Transverse colon (tissue), 4 donors: Measurements from ENCODE around the gene UTP20. TPM values are rescaled to one million over a fixed set of nuclear protein-coding genes. Genes with fewer than 3 reads are reported as not detected.

Experiments
- DNase-seq: peaks from one replicate; pipeline ENCODE4 v3.0.0-alpha.2; 2019
- H3K27ac ChIP-seq, 4 donors: fragments of 200-600 bp; sonication (generic); 2 replicates each; pipeline ENCODE4 v1.5.1; 2016 to 2018; ENCODE audit warnings: inconsistent platforms in 4 of 4
- H3K27me3 ChIP-seq: fragments of 200-600 bp; sonication (generic); 2 replicates; pipeline ENCODE4 v1.5.1; 2017; ENCODE audit warnings: inconsistent platforms
- H3K36me3 ChIP-seq, 4 donors: fragments of 200-600 bp; sonication (generic); 2 replicates each; pipeline ENCODE4 v1.5.1; 2017 to 2019; ENCODE audit warnings: inconsistent platforms in 4 of 4
- H3K4me1 ChIP-seq, 4 donors: fragments of 200-600 bp; sonication (generic); 2 replicates each; pipeline ENCODE4 v1.5.1; 2017 to 2020; ENCODE audit warnings: inconsistent platforms in 4 of 4
- H3K4me3 ChIP-seq, 4 donors: fragments of 200-600 bp; sonication (generic); 1 replicate in 1 of 4; 2 replicates in 3 of 4; pipeline versions ENCODE4 v1.5.1 to v1.6.1; 2017 to 2019; ENCODE audit warnings: inconsistent platforms in 4 of 4
- H3K9me3 ChIP-seq, 2 donors: fragments of 200-600 bp; sonication (generic); 2 replicates each; pipeline ENCODE4 v1.5.1; 2017 to 2019; ENCODE audit warnings: inconsistent platforms in 2 of 2
- EP300 ChIP-seq: sonication (generic); formaldehyde crosslinking; IDR thresholded peaks from one replicate; pipeline ENCODE4 v1.6.1; 2017; ENCODE audit warnings: antibody characterized with exemption, low read depth
- POLR2A ChIP-seq: fragments of 450-650 bp; IDR thresholded peaks from one replicate; pipeline ENCODE4 v1.6.1; 2016; ENCODE audit warnings: antibody characterized with exemption, mild to moderate bottlenecking, moderate library complexity
- POLR2AphosphoS5 ChIP-seq, 3 donors: sonication (generic); formaldehyde crosslinking; IDR thresholded peaks; one replicate each; pipeline ENCODE4 v1.6.1; 2016; ENCODE audit warnings: antibody characterized with exemption in 3 of 3
- WGBS, 2 donors: methylation state at CpG; one replicate each; pipeline ENCODE4 v1.1.5; 2018; ENCODE audit warnings: low coverage in 1 of 2; 5-methylcytosine and 5-hydroxymethylcytosine counted together
- in situ Hi-C, 4 donors: fragments of 200-750 bp; cut with MboI; loops; one replicate each; pipeline versions ENCODE4 v1.15.0 to v1.15.1; 2017; ENCODE audit warnings: low sequenced_read_pairs in 3 of 4, low pct_ligation_motif_present in 1 of 4, low pct_unique_long_range_greater_than_20kb in 1 of 4
- intact Hi-C: fragments of 100-400 bp; cut with DNase I; formaldehyde crosslinking; loops from one replicate; pipeline ENCODE4 v1.15.1; 2023; ENCODE audit warnings: low total_unique reads
- total RNA-seq, 4 donors: library from RNA; depleted of rRNA; stranded (reverse); fragments of >200 nt; gene quantifications; one replicate each; pipeline ENCODE4 v1.1.0, GENCODE V29; 2016
- TF ChIP-seq, protein P1 (sequence below), 5 experiments: fragments of 200-600 bp in 3 of 5; fragments of 450-650 bp in 2 of 5; sonication (generic) in 3 of 5; IDR thresholded peaks; 1 replicate in 2 of 5; 2 replicates in 3 of 5; pipeline ENCODE4 v1.5.1; 2016 to 2017; ENCODE audit warnings: antibody characterized with exemption in 5 of 5, inconsistent platforms in 3 of 5, mild to moderate bottlenecking in 2 of 5, moderate library complexity in 1 of 5

Gene UTP20
- total RNA-seq, 4 donors from 2014 or later: 5.2 to 11.0 (median 6.5) TPM

DNA sequence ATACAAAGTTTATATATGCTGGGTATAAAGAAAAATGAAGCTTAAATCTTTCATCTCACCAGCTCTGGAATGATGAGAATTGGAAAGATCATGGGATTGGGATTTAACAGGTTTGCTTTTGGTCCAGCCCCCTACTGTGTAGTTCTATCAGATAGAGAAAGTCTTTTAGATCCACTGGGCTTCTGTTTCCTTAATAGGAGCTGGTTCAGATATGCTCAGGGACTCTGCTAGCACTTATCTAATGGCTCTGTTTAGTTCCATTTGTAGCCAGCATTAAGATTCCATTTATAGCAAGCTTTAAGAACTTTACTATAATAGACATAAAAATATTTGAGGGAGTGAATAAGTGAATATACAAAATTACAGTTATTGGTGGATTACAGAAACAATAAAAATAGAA is 42.6 kb downstream of the UTP20 start:
- in situ Hi-C loops (no loop called here), intact Hi-C loops (no loop called here)
- Histone ChIP-seq H3K4me3 (no peak overlapping the region), H3K27me3 (no peaks in the 10 kb centered on the region), H3K4me1 (no peaks in the 10 kb centered on the region), H3K27ac (no peak overlapping the region), H3K36me3 (peaks cover 0 to 15% (median 4%) of the 10 kb centered on the region in 4 donors), H3K9me3 (no peaks in the 10 kb centered on the region)
- TF ChIP-seq POLR2A (no peak), POLR2AphosphoS5 (IDR thresholded peaks at IDR 0.05) (no peak), EP300 (no peak)
- TF ChIP-seq, protein P1, sequence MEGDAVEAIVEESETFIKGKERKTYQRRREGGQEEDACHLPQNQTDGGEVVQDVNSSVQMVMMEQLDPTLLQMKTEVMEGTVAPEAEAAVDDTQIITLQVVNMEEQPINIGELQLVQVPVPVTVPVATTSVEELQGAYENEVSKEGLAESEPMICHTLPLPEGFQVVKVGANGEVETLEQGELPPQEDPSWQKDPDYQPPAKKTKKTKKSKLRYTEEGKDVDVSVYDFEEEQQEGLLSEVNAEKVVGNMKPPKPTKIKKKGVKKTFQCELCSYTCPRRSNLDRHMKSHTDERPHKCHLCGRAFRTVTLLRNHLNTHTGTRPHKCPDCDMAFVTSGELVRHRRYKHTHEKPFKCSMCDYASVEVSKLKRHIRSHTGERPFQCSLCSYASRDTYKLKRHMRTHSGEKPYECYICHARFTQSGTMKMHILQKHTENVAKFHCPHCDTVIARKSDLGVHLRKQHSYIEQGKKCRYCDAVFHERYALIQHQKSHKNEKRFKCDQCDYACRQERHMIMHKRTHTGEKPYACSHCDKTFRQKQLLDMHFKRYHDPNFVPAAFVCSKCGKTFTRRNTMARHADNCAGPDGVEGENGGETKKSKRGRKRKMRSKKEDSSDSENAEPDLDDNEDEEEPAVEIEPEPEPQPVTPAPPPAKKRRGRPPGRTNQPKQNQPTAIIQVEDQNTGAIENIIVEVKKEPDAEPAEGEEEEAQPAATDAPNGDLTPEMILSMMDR (IDR thresholded peaks at IDR 0.05): no peak
- no peak for DNase-seq

DNA sequence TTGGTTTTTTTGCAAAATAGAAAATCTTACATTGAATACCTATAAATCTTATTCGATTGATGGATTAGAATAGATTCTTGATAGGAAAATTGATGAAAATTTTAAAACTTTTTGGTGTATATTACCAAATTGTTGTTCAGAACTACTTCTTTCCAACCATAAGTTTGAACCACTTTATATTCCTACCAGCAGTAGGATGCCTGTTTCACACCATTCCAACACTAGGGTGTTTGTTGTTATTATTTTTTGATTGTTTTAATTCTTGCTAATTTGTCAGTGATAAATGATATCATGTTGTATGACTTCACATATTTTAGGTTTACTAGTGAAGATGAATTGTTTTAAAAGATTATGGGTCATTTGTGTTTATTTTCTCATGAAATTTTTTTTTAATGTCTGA is 43.4 kb downstream of the UTP20 start:
- Histone ChIP-seq H3K27ac (no peak overlapping the region), H3K4me3 (no peak overlapping the region), H3K27me3 (no peaks in the 10 kb centered on the region), H3K36me3 (peaks cover 0 to 20% (median 4%) of the 10 kb centered on the region in 4 donors), H3K4me1 (no peaks in the 10 kb centered on the region), H3K9me3 (no peaks in the 10 kb centered on the region)
- intact Hi-C loops: no loop called here
- 90 to 98% methylated on average over 1 of the region's 1 CpG for WGBS, 2 donors
- in situ Hi-C loops: no loop called here
- TF ChIP-seq, protein P1 (IDR thresholded peaks at IDR 0.05): no peak
- TF ChIP-seq POLR2A: no peak
- no peak for TF ChIP-seq POLR2AphosphoS5 (IDR thresholded peaks at IDR 0.05)
- TF ChIP-seq EP300: no peak
- DNase-seq: no peak

DNA sequence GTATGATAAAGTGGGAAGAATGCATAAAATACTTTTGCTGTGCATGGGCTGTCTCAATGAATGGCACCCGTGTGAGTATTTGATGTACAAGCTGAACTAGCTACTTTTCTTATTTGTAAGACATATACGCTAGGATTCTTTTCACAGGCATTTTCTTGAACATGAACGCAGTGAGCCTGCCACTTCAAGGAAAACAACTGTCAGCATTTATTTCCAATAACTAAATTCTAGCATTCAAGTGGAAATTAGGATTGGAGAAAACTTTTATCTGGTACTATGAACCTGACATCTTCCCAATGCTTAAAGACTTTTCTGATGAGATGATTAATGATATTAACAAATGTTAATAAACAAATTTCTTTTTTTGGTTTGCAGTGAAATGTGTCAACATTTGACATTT is 45.7 kb downstream of the UTP20 start:
- H3K4me1 ChIP-seq: no peaks in the 10 kb centered on the region
- H3K9me3 ChIP-seq: no peaks in the 10 kb centered on the region
- intact Hi-C loops: no loop called here
- no peak overlapping the region for H3K27ac ChIP-seq
- no peak for DNase-seq
- no peak overlapping the region for H3K4me3 ChIP-seq
- peaks cover 0 to 32% (median 11%) of the 10 kb centered on the region in 4 donors for H3K36me3 ChIP-seq
- in situ Hi-C loops: no loop called here
- 92 to 93% methylated on average over 3 of the region's 3 CpGs for WGBS, 2 donors
- TF ChIP-seq EP300 (no peak), POLR2AphosphoS5 (IDR thresholded peaks at IDR 0.05) (no peak), POLR2A (no peak)
- TF ChIP-seq, protein P1 (IDR thresholded peaks at IDR 0.05): no peak
- H3K27me3 ChIP-seq: no peaks in the 10 kb centered on the region

DNA sequence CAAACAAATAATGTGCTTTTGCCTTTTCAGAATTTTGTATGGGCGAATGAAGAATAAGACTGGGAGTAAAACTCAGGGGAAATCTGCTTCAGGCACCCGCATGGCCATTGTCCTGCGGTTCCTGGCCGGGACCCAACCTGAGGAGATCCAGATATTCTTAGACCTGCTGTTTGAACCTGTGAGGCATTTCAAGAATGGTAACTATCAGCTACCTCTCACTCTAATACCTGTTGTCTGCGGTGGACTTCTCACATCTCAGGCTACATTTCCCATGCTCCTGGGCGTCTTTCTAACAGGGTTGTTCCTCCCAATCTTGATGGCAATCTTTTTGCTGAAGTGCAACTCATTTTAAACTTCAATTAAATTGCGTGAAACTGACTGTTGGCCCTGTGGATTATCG is 47.1 kb downstream of the UTP20 start:
- in situ Hi-C loops: no loop called here
- no peak for TF ChIP-seq POLR2A
- TF ChIP-seq EP300: no peak
- TF ChIP-seq POLR2AphosphoS5 (IDR thresholded peaks at IDR 0.05): no peak
- TF ChIP-seq, protein P1 (IDR thresholded peaks at IDR 0.05): no peak
- intact Hi-C loops: no loop called here
- WGBS, 2 donors: 91 to 95% methylated on average over 7 to 8 of the region's 8 CpGs
- Histone ChIP-seq H3K9me3 (no peaks in the 10 kb centered on the region), H3K27me3 (no peaks in the 10 kb centered on the region), H3K27ac (no peak overlapping the region), H3K4me3 (no peak overlapping the region), H3K4me1 (no peaks in the 10 kb centered on the region), H3K36me3 (peaks cover 0 to 37% (median 11%) of the 10 kb centered on the region in 4 donors)
- DNase-seq: no peak
